Stimulated activated CD4-positive, alpha-beta T cell treated with anti-CD3 and anti-CD28 coated beads, Interleukin-2, amount 100 ng/mL, for 24 hours (primary cell): ENCODE measurements around the gene GRIK5.

ENCODE experiments used
- DNase-seq, 2 donors: peaks; one replicate each; pipeline ENCODE4 v3.0.0-alpha.2; 2020

The GRIK5 gene

GRCh38 chr19:41984961-41985360 is 85.0 kb downstream of the GRIK5 start:
- DNase-seq, result no peak

DNA sequence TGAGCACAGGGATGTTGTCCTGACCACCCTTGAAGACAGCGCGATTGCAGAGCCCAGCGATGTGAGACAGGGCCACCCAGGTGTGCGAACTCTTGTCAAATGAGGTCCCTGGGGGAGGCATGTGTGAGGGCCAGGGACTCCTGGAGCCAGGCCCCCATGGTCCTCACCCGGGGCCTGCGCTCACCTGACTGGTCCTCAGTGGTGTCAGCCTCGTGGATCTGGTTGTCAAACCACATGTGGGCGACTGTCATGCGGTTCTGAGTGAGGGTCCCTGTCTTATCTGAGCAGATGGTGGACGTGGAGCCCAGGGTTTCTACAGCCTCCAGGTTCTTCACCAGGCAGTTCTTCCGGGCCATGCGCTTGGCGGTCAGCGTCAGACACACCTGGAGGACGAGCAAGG is 88.3 kb downstream of the GRIK5 start:
- no peak for DNase-seq

- DNase-seq, result no peak
These were observed 91.5 kb downstream of the GRIK5 start for GRCh38 chr19:41978470-41978869.

- no peak for DNase-seq
These were observed 92.1 kb downstream of the GRIK5 start for GRCh38 chr19:41977916-41978315.

DNA sequence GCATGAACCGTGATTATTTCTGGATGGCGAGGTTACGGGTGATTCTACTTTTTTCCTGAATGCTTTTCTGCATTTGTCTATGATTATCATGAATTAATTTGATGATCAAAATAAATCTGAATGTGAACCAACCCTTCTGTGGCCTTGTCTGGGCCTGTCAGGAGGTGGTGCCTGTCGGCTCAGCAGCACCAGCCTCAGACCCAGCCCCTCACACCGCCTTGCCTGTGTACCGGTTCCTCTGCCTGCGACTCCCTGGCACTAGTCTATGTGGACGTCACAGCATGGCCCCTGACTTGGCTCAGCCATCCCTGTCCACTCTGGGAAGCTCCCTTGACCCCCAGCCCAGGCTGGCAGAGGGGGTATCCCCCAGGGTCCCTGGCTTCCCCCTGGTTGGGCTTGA is 95.4 kb downstream of the GRIK5 start:
- no peak for DNase-seq

GRCh38 chr19:41971363-41971762 is 98.6 kb downstream of the GRIK5 start:
- no peak for DNase-seq

DNA sequence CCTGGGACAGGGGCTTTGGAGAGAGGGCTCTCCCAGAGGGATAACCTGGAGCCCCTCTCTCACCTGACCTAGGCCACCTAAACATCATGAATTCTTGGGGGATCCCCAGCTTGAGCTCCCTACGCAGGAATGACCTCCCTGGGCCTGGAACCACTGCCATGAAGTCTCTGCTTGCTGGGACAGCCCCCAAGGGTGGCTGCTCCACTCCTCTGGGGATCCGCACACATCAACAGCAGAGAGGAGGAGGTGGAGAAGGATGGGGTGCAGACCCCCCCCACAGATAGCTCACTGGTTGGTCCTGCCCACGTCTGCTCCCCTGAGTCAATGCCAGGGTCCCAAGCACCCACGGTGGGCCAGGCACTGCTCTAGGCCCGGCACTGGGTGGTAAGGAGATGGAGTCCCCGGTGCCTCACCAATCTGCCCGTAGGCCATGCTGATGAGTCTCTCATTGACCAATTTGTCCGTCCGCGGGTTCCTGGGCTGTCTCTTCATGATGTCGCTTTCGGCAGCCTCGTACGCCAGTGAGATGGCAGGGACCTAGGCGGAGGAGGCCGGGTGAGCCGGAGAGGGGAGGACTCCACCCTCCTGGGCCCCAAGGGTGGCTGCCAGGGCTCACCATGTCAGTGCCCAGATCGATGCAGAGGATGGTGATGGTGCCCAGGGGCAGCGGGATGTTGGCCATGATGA is 100.1 kb downstream of the GRIK5 start:
- no peak for DNase-seq

GRCh38 chr19:41968751-41969595 is 101.0 kb downstream of the GRIK5 start:
- DNase-seq, result no peak

DNA sequence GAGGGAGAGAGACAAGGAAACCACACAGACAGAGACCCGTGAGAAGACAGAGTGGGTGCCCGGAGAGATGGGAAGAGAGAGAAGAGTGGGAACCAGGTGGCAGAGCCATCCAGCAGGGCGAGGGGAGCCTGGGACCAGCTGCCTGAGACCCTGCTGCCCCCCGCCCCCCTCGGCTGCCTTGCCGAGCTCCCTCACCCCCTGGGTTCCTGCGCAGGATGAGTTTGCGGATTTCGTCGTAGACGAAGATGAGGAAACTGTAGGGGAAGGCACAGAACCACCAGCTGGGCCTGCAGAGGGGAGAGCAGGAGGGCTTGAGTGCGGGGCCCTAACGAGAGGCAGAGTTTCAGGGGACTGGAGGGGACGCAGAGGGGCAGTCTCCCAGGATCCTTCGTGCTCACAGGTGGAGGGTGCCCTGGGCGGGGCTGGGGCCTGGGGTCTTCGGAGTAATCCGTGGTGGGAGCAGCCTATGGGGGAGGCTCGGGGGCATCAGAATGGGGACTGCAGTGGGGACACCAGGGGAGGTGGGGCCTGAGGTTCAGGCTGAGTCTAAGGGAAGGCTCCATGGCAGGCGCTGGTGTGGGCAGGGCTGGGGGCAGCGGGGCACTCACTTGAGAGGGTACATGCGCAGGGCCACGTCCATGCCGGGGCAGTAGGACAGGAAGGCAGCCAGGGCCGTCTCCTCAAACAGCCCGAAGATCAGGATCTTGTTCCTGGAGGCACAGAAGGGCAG is 102.8 kb downstream of the GRIK5 start:
- no peak for DNase-seq

DNA sequence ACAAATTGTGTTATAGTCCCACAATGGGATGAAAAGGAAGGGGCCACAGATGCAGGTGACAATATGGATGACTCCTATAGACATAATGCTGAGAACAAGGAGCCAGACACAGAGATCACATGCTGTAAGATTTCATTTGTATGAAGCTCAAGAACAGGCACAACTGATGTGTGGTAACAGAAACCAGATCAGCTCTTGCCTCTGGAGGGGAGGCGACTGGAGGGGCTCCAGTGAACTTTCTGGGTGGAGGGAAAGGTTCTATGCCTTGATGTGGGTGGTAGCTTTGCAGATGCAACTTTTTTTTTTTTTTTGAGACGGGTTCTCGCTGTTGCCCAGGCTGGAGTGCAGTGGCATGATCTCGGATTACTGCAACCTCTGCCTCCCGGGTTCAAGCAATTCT is 104.9 kb downstream of the GRIK5 start:
- no peak for DNase-seq

GRCh38 chr19:41960973-41961372 is 109.0 kb downstream of the GRIK5 start:
- DNase-seq, result no peak

GRCh38 chr19:41959056-41960053 is 110.7 kb downstream of the GRIK5 start, which contains the start of gene RABAC1:
TSS of gene RABAC1 (minus strand) at chr19:41959321. CDS start at chr19:41959292, 29 bp downstream.
- peak; percentile 88 to 89 for DNase-seq

DNA sequence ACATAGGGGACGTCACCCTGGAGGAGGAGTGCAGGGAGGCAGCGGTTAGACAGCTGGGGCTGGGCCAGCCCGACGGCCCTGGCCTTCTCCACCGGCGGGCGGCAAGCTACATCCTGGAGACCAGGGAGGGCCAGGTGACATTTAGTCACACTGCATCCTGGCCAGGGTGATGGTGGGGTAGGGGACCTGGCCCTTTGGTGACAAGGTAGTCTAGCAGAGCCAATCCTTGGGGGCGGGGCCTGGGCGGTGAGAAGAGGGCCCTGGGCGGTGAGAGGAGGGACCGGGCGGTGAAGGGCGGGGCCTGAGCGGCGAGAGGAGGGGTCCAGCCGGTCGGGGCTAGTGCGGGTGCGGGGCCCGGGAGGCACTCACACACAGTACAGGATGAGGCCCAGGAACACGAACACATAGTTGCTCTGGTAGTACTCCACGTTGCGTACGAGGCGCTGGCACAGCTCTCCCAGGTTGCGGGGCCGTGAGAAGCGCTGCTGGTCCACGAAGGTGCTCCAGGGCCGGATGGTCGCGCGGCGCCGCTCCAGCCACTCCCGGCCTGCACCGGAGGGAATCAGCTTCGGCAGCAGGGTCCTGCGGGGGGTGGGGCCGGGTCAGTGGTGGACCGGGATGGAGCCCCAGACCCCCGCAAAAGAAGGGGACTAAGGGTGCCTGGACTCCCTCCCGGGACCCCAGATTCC is 111.5 kb downstream of the GRIK5 start:
- DNase-seq, result peak; percentile 87 to 92

- peak; percentile 47 for DNase-seq
These were observed 112.1 kb downstream of the GRIK5 start for GRCh38 chr19:41957838-41958366.

- DNase-seq, result no peak
These were observed 112.7 kb downstream of the GRIK5 start for GRCh38 chr19:41957161-41957837.

GRCh38 chr19:41956621-41957020 is 113.4 kb downstream of the GRIK5 start:
- no peak for DNase-seq

DNA sequence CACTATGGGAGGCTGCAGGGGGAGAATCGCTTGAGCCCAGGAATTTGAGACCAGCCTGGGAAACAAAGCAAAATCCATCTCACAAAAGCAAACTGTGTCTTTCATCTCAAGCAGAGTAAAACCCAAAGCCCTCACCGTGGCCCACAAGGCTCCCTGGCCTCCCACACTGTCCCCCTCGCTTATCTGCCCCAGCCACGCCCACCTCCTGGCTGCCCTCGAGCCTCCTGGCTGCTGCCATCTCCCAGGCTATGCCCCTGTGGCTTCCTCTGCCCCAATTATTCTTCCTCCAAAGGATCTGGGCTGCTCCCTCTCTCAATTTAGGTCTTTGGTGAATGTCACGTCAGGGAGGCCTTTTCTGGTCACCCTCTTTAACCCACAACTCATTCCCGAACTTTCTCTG is 114.5 kb downstream of the GRIK5 start:
- DNase-seq, result no peak

GRCh38 chr19:41951686-41952172 is 118.3 kb downstream of the GRIK5 start:
- DNase-seq, result peak; percentile 94 to 97
